GM21576 (cell line): ENCODE data around the gene GLI3.
"Not testable (repeated sequence)": the region's sequence is repeated elsewhere in the genome, so short reads cannot be mapped to it uniquely, and the experiment has no call there.

Experiments used
- ATAC-seq: cut with Tn5 transposase; IDR thresholded peaks from one replicate; pipeline ENCODE4 v1.9.1; 2021; ENCODE audit warnings: mild to moderate bottlenecking, moderate library complexity; ENCODE audit not compliant: unreplicated experiment

The GLI3 gene

GRCh38 chr7:42212541-42213090 lies 24.4 kb downstream of the GLI3 start:
- no peak for ATAC-seq

GRCh38 chr7:42211938-42212337 lies 25.1 kb downstream of the GLI3 start:
- ATAC-seq: no peak

- ATAC-seq: no peak
Measured at GRCh38 chr7:42210779-42211178, 26.2 kb downstream of the GLI3 start.

GRCh38 chr7:42210333-42210732 lies 26.7 kb downstream of the GLI3 start:
- ATAC-seq: no peak

GRCh38 chr7:42209085-42209484 lies 27.9 kb downstream of the GLI3 start:
- not testable (repeated sequence) for ATAC-seq

GRCh38 chr7:42208572-42208971 lies 28.4 kb downstream of the GLI3 start:
- no peak for ATAC-seq

GRCh38 chr7:42207420-42207819 lies 29.6 kb downstream of the GLI3 start:
- ATAC-seq: no peak

GRCh38 chr7:42203336-42203735 lies 33.7 kb downstream of the GLI3 start:
- ATAC-seq: no peak

GRCh38 chr7:42202601-42203000 lies 34.4 kb downstream of the GLI3 start:
- ATAC-seq: no peak

- ATAC-seq: no peak
Measured at GRCh38 chr7:42198974-42199668, 37.9 kb downstream of the GLI3 start.

- no peak for ATAC-seq
Measured at GRCh38 chr7:42198296-42198695, 38.7 kb downstream of the GLI3 start.

- ATAC-seq: no peak
Measured at GRCh38 chr7:42197451-42197850, 39.6 kb downstream of the GLI3 start.

GRCh38 chr7:42194238-42194637 lies 42.8 kb downstream of the GLI3 start:
- no peak for ATAC-seq

- no peak for ATAC-seq
Measured at GRCh38 chr7:42193471-42194129, 43.4 kb downstream of the GLI3 start.

GRCh38 chr7:42192851-42193461 lies 44.1 kb downstream of the GLI3 start:
- no peak for ATAC-seq

- no peak for ATAC-seq
Measured at GRCh38 chr7:42192066-42192465, 44.9 kb downstream of the GLI3 start.

GRCh38 chr7:42189535-42189934 lies 47.5 kb downstream of the GLI3 start:
- ATAC-seq: no peak

GRCh38 chr7:42186151-42186550 lies 50.9 kb downstream of the GLI3 start:
- ATAC-seq: no peak

GRCh38 chr7:42185726-42186125 lies 51.3 kb downstream of the GLI3 start:
- no peak for ATAC-seq

GRCh38 chr7:42183547-42183946 lies 53.5 kb downstream of the GLI3 start:
- no peak for ATAC-seq

- ATAC-seq: no peak
Measured at GRCh38 chr7:42181566-42181965, 55.4 kb downstream of the GLI3 start.

GRCh38 chr7:42180806-42181205 lies 56.2 kb downstream of the GLI3 start:
- ATAC-seq: no peak
